Neural cell (in vitro differentiated cells): ENCODE results near the gene MAN1B1. TPM values are rescaled to one million over a fixed set of nuclear protein-coding genes. Genes with fewer than 3 reads are reported as not detected.

Experiments used
- H2AFZ ChIP-seq: fragments of 200-600, 300-800 bp; sonication (generic), shearing (Covaris generic); 2 replicates; pipeline ENCODE4 v1.6.0; 2014; ENCODE audit warnings: low read depth, mild to moderate bottlenecking, antibody characterized with exemption, low read length, moderate library complexity
- H3F3A ChIP-seq: fragments of 200-600 bp; shearing (Covaris generic); 2 replicates; pipeline ENCODE4 v1.6.1; 2016; ENCODE audit warnings: mild to moderate bottlenecking, moderate library complexity, mixed read lengths, antibody characterized with exemption, low read length; ENCODE audit not compliant: insufficient read depth, poor library complexity, severe bottlenecking
- H3K27ac ChIP-seq: fragments of 200-600, 300-800 bp; sonication (generic), shearing (Covaris generic); 2 replicates; pipeline ENCODE4 v1.5.1; 2014; ENCODE audit warnings: mild to moderate bottlenecking, low read length, moderate library complexity
- H3K27me3 ChIP-seq: fragments of 300-800, 200-600 bp; sonication (generic), shearing (Covaris generic); 2 replicates; pipeline ENCODE4 v1.6.0; 2014; ENCODE audit warnings: mild to moderate bottlenecking, low read depth, low read length, moderate library complexity; ENCODE audit not compliant: insufficient read depth
- H3K36me3 ChIP-seq: fragments of 300-800, 200-600 bp; sonication (generic), shearing (Covaris generic); 2 replicates; pipeline ENCODE4 v1.5.1; 2014; ENCODE audit warnings: mild to moderate bottlenecking, antibody characterized with exemption, low read length, moderate library complexity; ENCODE audit not compliant: insufficient read depth
- H3K4me2 ChIP-seq: fragments of 300-800, 200-600 bp; sonication (generic), shearing (Covaris generic); 2 replicates; pipeline ENCODE4 v1.6.0; 2014; ENCODE audit warnings: mild to moderate bottlenecking, low read length
- H3K4me3 ChIP-seq: fragments of 300-800, 200-600 bp; sonication (generic), shearing (Covaris generic); 2 replicates; pipeline ENCODE4 v1.5.1; 2014; ENCODE audit warnings: mild to moderate bottlenecking, low read length, moderate library complexity
- H3K79me2 ChIP-seq: fragments of 200-600 bp; shearing (Covaris generic); replicated peaks from 2 replicates; pipeline ENCODE4 v1.6.0; 2014; ENCODE audit warnings: mild to moderate bottlenecking, low read length, moderate library complexity; ENCODE audit not compliant: insufficient read depth
- H3K9ac ChIP-seq: fragments of 300-800, 200-600 bp; sonication (generic), shearing (Covaris generic); 2 replicates; pipeline ENCODE4 v1.6.1; 2016; ENCODE audit warnings: mild to moderate bottlenecking, low read length, mixed read lengths
- H3K9me2 ChIP-seq: fragments of 200-600 bp; shearing (Covaris generic); 2 replicates; pipeline ENCODE4 v1.6.1; 2016; ENCODE audit warnings: mild to moderate bottlenecking, low read length, mixed read lengths; ENCODE audit not compliant: insufficient read depth
- H3K9me3 ChIP-seq: fragments of 200-600, 300-800 bp; sonication (generic), shearing (Covaris generic); 2 replicates; pipeline ENCODE4 v1.6.1; 2016; ENCODE audit warnings: mild to moderate bottlenecking, mixed run types, low read length, moderate library complexity, mixed read lengths
- H4K20me1 ChIP-seq: fragments of 200-600 bp; shearing (Covaris generic); 2 replicates; pipeline ENCODE4 v1.6.1; 2016; ENCODE audit warnings: mild to moderate bottlenecking, mixed run types; ENCODE audit not compliant: insufficient read depth
- CTCF ChIP-seq: fragments of 450-650 bp; IDR thresholded peaks from 2 replicates; pipeline ENCODE4 v1.5.1; 2014; ENCODE audit warnings: antibody characterized with exemption, mild to moderate bottlenecking, moderate library complexity; ENCODE audit not compliant: poor library complexity, severe bottlenecking
- EP300 ChIP-seq: fragments of 450-650 bp; conservative IDR thresholded peaks from 2 replicates; pipeline ENCODE4 v1.6.1; 2014; ENCODE audit warnings: antibody characterized with exemption, mild to moderate bottlenecking, moderate library complexity; ENCODE audit not compliant: poor library complexity, severe bottlenecking
- EZH2 ChIP-seq: fragments of 200-600, 300-800 bp; shearing (Covaris generic), sonication (generic); IDR thresholded peaks from 2 replicates; pipeline ENCODE4 v1.6.1; 2014; ENCODE audit warnings: antibody characterized with exemption, low read length, borderline replicate concordance, mild to moderate bottlenecking; ENCODE audit not compliant: insufficient read depth, poor library complexity, severe bottlenecking
- MXI1 ChIP-seq: fragments of 450-650 bp; conservative IDR thresholded peaks from 2 replicates; pipeline ENCODE4 v1.6.1; 2014; ENCODE audit warnings: antibody characterized with exemption, mild to moderate bottlenecking; ENCODE audit not compliant: poor library complexity, severe bottlenecking
- POLR2AphosphoS5 ChIP-seq: IDR thresholded peaks from 2 replicates; pipeline ENCODE4 v1.6.1; 2012
- RAD21 ChIP-seq: fragments of 450-650 bp; conservative IDR thresholded peaks from 2 replicates; pipeline ENCODE4 v1.6.1; 2014; ENCODE audit warnings: antibody characterized with exemption, mild to moderate bottlenecking, moderate library complexity
- SMC3 ChIP-seq: fragments of 450-650 bp; conservative IDR thresholded peaks from 2 replicates; pipeline ENCODE4 v1.6.1; 2014; ENCODE audit warnings: antibody characterized with exemption, mild to moderate bottlenecking, moderate library complexity; ENCODE audit not compliant: poor library complexity
- TAF1 ChIP-seq: IDR thresholded peaks from 2 replicates; pipeline ENCODE4 v1.6.1; 2012; ENCODE audit warnings: low read depth
- polyA plus RNA-seq: library from polyadenylated mRNA; depleted of rRNA; stranded (reverse); fragments of >200 nt; gene quantifications from 2 replicates; pipeline ENCODE4 v1.2.3, GENCODE V29; 2014
- TF ChIP-seq, protein P1 (sequence below): IDR thresholded peaks from 2 replicates; pipeline ENCODE4 v1.6.1; 2012; ENCODE audit warnings: borderline replicate concordance

The MAN1B1 gene
- polyA plus RNA-seq, 1 donor from 2014 or later = 72.0 TPM

DNA sequence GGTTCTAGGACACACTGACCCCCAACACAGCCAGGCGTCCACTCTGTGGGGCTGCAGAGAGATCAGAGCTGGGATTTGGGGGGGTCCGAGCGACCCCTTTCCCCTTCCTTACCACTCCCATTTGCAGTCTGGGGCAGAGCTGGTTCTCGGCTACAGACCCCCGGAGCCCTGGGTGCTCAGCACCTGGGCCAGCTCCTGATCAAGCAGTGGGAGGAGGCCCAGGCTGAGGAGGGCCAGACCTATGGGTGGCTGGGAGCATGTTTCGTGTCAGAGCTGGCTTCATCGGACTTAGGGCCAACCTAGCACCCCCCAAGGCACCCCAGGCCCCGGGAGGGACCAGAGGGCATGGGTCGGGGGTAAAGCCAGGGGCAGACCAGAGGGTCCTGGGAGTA lies 59.7 kb downstream of the MAN1B1 start:
- Histone ChIP-seq H3K4me2 (no peak overlapping the region), H2AFZ (no peak overlapping the region), H3F3A (no peaks in the 10 kb centered on the region), H3K36me3 (no peaks in the 10 kb centered on the region), H3K9ac (no peak overlapping the region), H3K4me3 (no peak overlapping the region), H3K9me2 (no peaks in the 10 kb centered on the region), H3K9me3 (no peaks in the 10 kb centered on the region), H3K27me3 (peaks cover 26% of the 10 kb centered on the region), H4K20me1 (no peaks in the 10 kb centered on the region), H3K27ac (no peak overlapping the region), H3K79me2 (no peaks in the 10 kb centered on the region)
- no peak for TF ChIP-seq TAF1
- no peak for TF ChIP-seq SMC3
- no peak for TF ChIP-seq CTCF
- TF ChIP-seq, protein P1, sequence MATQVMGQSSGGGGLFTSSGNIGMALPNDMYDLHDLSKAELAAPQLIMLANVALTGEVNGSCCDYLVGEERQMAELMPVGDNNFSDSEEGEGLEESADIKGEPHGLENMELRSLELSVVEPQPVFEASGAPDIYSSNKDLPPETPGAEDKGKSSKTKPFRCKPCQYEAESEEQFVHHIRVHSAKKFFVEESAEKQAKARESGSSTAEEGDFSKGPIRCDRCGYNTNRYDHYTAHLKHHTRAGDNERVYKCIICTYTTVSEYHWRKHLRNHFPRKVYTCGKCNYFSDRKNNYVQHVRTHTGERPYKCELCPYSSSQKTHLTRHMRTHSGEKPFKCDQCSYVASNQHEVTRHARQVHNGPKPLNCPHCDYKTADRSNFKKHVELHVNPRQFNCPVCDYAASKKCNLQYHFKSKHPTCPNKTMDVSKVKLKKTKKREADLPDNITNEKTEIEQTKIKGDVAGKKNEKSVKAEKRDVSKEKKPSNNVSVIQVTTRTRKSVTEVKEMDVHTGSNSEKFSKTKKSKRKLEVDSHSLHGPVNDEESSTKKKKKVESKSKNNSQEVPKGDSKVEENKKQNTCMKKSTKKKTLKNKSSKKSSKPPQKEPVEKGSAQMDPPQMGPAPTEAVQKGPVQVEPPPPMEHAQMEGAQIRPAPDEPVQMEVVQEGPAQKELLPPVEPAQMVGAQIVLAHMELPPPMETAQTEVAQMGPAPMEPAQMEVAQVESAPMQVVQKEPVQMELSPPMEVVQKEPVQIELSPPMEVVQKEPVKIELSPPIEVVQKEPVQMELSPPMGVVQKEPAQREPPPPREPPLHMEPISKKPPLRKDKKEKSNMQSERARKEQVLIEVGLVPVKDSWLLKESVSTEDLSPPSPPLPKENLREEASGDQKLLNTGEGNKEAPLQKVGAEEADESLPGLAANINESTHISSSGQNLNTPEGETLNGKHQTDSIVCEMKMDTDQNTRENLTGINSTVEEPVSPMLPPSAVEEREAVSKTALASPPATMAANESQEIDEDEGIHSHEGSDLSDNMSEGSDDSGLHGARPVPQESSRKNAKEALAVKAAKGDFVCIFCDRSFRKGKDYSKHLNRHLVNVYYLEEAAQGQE = no peak
- no peak for TF ChIP-seq EZH2
- no peak for TF ChIP-seq EP300
- TF ChIP-seq MXI1 = no peak
- no peak for TF ChIP-seq RAD21
- no peak for TF ChIP-seq POLR2AphosphoS5

GRCh38 chr9:137147091-137147792 lies 60.5 kb downstream of the MAN1B1 start:
- Histone ChIP-seq H3K27ac (no peak overlapping the region), H3K36me3 (no peaks in the 10 kb centered on the region), H3K4me3 (no peak overlapping the region)

More at GRCh38 chr9:137147091-137147792, 60.5 kb downstream of the MAN1B1 start:
- Histone ChIP-seq H3K79me2 (no peaks in the 10 kb centered on the region), H3K4me2 (no peak overlapping the region), H4K20me1 (no peaks in the 10 kb centered on the region), H3K9ac (no peak overlapping the region), H2AFZ (no peak overlapping the region), H3K27me3 (peaks cover 19% of the 10 kb centered on the region), H3F3A (no peaks in the 10 kb centered on the region), H3K9me3 (no peaks in the 10 kb centered on the region), H3K9me2 (no peaks in the 10 kb centered on the region)
- TF ChIP-seq TAF1 = no peak
- no peak for TF ChIP-seq CTCF
- no peak for TF ChIP-seq POLR2AphosphoS5
- TF ChIP-seq EP300 = no peak
- no peak for TF ChIP-seq SMC3
- TF ChIP-seq RAD21 = no peak
- TF ChIP-seq EZH2 = no peak
- TF ChIP-seq MXI1 = no peak
- TF ChIP-seq, protein P1 = no peak
